HG03439 (cell line): ENCODE data around the gene OR2C1.

ENCODE experiments used
- ATAC-seq: cut with Tn5 transposase; IDR thresholded peaks from one replicate; pipeline ENCODE4 v1.9.1; 2021; ENCODE audit warnings: mild to moderate bottlenecking, moderate library complexity; ENCODE audit not compliant: unreplicated experiment

Gene OR2C1

DNA sequence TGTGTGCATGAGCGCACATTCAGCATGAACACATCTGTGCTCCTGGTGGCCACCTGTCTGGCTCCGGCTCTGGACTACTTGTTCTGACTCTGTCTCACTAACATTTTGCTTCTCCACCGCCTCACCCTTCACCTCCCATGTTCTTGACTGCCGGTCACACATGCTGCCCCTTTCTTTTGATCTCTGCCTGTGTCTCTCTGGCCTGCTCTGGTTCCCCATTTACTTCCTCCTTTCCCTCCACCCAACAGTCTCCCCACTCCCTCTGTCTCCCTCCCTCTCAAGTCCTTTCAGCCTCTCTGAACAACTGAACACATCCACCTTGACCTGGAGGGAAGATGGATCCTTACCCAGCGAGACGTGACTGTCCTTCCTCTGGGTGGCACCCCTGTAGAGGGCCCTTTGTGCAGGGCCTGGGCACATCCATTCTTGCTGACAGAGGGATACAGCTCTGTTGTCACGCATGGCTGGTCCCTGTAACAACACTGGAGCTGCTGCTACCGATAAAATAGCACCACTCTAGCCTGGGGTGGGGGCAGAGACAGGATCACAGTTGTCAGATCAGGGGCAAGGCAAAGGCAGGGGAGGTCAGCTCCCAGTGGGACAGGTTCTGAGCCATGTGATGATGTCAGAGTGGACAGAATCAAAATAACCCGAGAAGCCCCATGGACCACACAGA is 34.1 kb downstream of the OR2C1 start:
- ATAC-seq = no peak

DNA sequence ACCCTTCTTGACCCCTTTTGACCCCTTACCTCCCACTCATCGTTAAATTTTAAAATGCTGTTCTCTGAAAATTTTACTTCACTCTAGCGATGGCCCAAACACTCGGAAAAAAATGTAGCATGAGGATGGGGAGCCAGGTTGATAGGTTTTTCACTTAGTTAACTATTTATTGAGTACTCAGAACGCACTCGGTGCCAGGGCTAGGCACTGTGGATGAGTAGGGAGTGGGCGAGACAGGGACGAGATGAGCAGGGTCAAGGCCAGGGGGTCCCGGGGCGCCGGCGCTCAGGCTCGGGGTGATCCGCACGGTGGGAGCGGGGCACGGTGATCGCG is 44.7 kb downstream of the OR2C1 start:
- ATAC-seq = no peak

DNA sequence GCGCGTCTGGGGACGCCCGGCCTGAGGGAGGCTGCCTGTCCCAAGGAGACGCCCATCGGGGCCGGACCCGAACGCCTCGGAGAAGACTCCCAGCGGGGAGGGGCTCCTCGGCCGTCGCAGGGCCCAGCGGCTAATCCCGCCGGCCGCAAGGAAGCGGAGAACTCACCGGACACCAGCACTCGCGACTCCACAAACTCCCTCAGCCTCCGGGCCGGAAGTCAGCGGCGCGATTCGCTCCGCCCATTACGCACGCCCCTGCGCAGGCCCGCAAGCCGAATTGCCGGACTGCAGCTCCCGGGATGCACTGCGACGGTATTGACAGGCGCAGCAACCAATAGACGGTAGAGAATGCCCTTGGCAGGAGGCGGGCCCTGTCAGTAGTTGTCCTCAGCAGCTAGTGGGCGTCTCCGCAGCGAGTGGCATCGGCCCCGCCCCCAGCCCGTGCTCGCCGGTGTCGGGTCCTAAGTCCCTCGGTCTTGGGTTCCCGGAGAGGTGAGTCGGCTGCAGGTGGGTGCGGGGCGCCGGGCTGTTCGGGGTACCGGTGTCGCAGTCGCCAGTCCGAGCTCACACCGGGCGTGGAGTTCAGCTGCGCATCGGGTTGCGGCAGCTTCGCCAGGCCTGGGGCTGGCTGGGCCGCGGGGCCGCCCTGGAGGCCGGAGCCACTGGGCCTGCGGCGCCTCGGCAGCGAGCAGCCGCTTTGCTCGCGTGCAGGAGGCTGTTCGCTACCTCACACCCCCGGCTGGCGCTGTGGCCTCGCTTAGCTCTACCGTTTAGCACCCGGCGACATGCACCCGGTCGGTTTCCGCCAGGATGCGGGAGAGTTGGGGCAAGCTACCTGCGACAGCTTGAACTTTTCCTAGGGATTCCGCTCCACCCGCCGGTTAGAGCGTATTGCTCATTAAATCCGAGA is 45.3 kb downstream of the OR2C1 start, which contains the start of the genes ZNF174 and ZSCAN32:
Gene ZNF174, plus strand, starts transcription at position 437 of the 910 bp plus-strand sequence. CDS start 790 bp downstream, outside the sequence.
Gene ZSCAN32, minus strand, starts transcription at position 226 of the 910 bp plus-strand sequence. CDS start 3,447 bp downstream, outside the sequence.
- ATAC-seq = peak; percentile 96

DNA sequence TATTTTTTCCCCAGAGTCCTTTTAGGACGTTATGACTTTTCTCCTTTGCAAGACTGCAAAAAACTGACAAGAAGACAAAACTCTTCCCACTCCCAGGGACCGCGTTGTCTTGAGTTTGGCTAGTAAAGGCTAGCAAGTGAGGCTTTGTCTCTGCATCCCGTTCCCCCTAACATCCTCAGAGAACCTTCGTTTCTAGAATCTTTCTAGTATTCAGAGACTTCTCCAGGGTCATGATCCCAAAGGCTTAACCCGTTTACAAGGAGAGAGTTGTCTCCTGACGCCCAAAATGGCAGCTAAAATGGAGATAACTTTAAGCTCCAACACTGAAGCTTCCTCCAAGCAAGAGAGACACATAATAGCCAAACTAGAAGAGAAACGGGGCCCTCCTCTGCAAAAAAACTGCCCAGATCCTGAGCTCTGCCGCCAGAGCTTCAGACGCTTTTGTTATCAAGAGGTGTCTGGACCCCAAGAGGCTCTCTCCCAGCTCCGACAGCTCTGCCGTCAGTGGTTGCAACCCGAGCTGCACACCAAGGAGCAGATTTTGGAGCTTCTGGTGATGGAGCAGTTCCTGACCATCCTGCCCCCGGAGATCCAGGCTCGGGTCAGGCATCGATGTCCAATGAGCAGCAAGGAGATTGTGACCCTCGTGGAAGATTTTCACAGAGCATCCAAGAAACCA is 46.2 kb downstream of the OR2C1 start:
- ATAC-seq = no peak
